H1 (cell line): ENCODE measurements around the gene KIAA1671. TPM values are rescaled to one million over a fixed set of nuclear protein-coding genes. Genes with fewer than 3 reads are reported as not detected.
A peak's percentile ranks its signal among the peaks of the same experiment; 100 is the strongest.

Experiments used
- CTCF ChIA-PET: fragments of 300-600 bp; sonication (Branson Sonifier 250); formaldehyde crosslinking; loops from one replicate; lab custom pipeline; 2021; ENCODE audit not compliant: partially characterized antibody; lab: Charles Lee
- POLR2A ChIA-PET: fragments of 300-600 bp; sonication (Branson Sonifier 250); formaldehyde crosslinking; loops from one replicate; lab custom pipeline; 2021; ENCODE audit warnings: inconsistent platforms; ENCODE audit not compliant: partially characterized antibody; lab: Charles Lee
- DNase-seq, 2 experiments: peaks; one replicate each; pipeline versions ENCODE4 v3.0.0 to v3.0.0-alpha.2; 2010 to 2022; ENCODE audit warnings: low spot score in 2 of 2, low read depth in 1 of 2, mixed read lengths in 1 of 2
- FAIRE-seq: peaks from 2 replicates; lab custom pipeline; 2011; peaks lifted over from hg19 to GRCh38; lab: Jason Lieb, UNC
- H2AFZ ChIP-seq: 2 replicates; pipeline ENCODE4 v1.8.1; 2012; ENCODE audit warnings: low read length, inconsistent platforms
- H2AK5ac ChIP-seq: 2 replicates; pipeline ENCODE4 v1.6.1; 2013; ENCODE audit warnings: low read depth, low read length
- H2BK120ac ChIP-seq: replicated peaks from 2 replicates; pipeline ENCODE3; 2013; ENCODE audit warnings: low read depth, low read length, inconsistent platforms
- H2BK12ac ChIP-seq: 2 replicates; pipeline ENCODE4 v1.6.1; 2013; ENCODE audit warnings: low read depth, low read length
- H2BK15ac ChIP-seq: 2 replicates; pipeline ENCODE4 v1.6.1; 2013; ENCODE audit warnings: low read length
- H2BK20ac ChIP-seq: 2 replicates; pipeline ENCODE4 v1.6.1; 2013; ENCODE audit warnings: low read length
- H2BK5ac ChIP-seq: 2 replicates; pipeline ENCODE4 v1.6.1; 2013; ENCODE audit warnings: low read depth, low read length
- H3K14ac ChIP-seq: 2 replicates; pipeline ENCODE4 v1.6.1; 2013; ENCODE audit warnings: inconsistent platforms; ENCODE audit not compliant: insufficient read length
- H3K18ac ChIP-seq: 2 replicates; pipeline ENCODE4 v1.6.1; 2013; ENCODE audit warnings: low read length; ENCODE audit errors: extremely low read depth
- H3K23ac ChIP-seq: 2 replicates; pipeline ENCODE4 v1.6.1; 2013; ENCODE audit warnings: inconsistent platforms; ENCODE audit not compliant: insufficient read length
- H3K23me2 ChIP-seq: 2 replicates; pipeline ENCODE4 v1.6.1; 2013; ENCODE audit warnings: low read depth, low read length
- H3K27ac ChIP-seq: 2 replicates; pipeline ENCODE4 v1.6.1; 2011; ENCODE audit warnings: low read depth, low read length, inconsistent platforms
- H3K27me3 ChIP-seq, 4 experiments: replicated peaks in 1 of 4; 1 replicate in 1 of 4; 2 replicates in 3 of 4; pipeline versions ENCODE4 v1.6.1 to v1.8.1; 2011 to 2013; ENCODE audit warnings: low read length in 3 of 4, mild to moderate bottlenecking in 3 of 4, inconsistent platforms in 2 of 4, mixed read lengths in 2 of 4, moderate library complexity in 1 of 4; ENCODE audit not compliant: control insufficient read depth in 3 of 4, insufficient read depth in 3 of 4; ENCODE audit errors: extremely low read depth in 1 of 4
- H3K36me3 ChIP-seq, 4 experiments: 2 replicates each; pipeline versions ENCODE4 v1.6.1 to v1.8.1; 2011 to 2013; ENCODE audit warnings: mild to moderate bottlenecking in 4 of 4, low read length in 3 of 4, moderate library complexity in 2 of 4, control low read depth in 1 of 4, inconsistent platforms in 1 of 4; ENCODE audit not compliant: insufficient read depth in 4 of 4, control insufficient read depth in 2 of 4
- H3K4ac ChIP-seq: replicated peaks from 2 replicates; pipeline ENCODE3; 2013; ENCODE audit warnings: low read length, low read depth, mixed read lengths, inconsistent platforms; ENCODE audit not compliant: insufficient read length
- H3K4me1 ChIP-seq, 4 experiments: replicated peaks in 1 of 4; 1 replicate in 1 of 4; 2 replicates in 3 of 4; pipeline versions ENCODE4 v1.6.1 to v1.8.1; 2011 to 2013; ENCODE audit warnings: low read length in 3 of 4, inconsistent platforms in 2 of 4, mixed read lengths in 1 of 4; ENCODE audit not compliant: insufficient read depth in 4 of 4, control insufficient read depth in 3 of 4
- H3K4me2 ChIP-seq, 2 experiments: 2 replicates each; pipeline versions ENCODE4 v1.6.1 to v1.8.1; 2011 to 2013; ENCODE audit warnings: low read depth in 2 of 2, low read length in 2 of 2, control low read depth in 1 of 2, inconsistent platforms in 1 of 2, mild to moderate bottlenecking in 1 of 2; ENCODE audit not compliant: insufficient read depth in 1 of 2
- H3K4me3 ChIP-seq, 4 experiments: fragments of 200-600, 300-600 bp in 1 of 4; sonication (generic), shearing (Covaris generic), sonication (Bioruptor Twin) in 1 of 4; 2 replicates each; pipeline versions ENCODE4 v1.5.1 to v1.8.1; 2011 to 2016; ENCODE audit warnings: low read length in 4 of 4, low read depth in 3 of 4, control low read depth in 2 of 4, inconsistent platforms in 2 of 4, mild to moderate bottlenecking in 2 of 4, mixed read lengths in 1 of 4, moderate library complexity in 1 of 4; ENCODE audit not compliant: insufficient read depth in 2 of 4; ENCODE audit errors: extremely low read depth in 1 of 4
- H3K56ac ChIP-seq: replicated peaks from 2 replicates; pipeline ENCODE3; 2013; ENCODE audit warnings: low read depth, mild to moderate bottlenecking, mixed read lengths, low read length, inconsistent platforms; ENCODE audit not compliant: insufficient read length
- H3K79me1 ChIP-seq: 2 replicates; pipeline ENCODE4 v1.6.1; 2013; ENCODE audit warnings: low read depth, low read length, control low read depth
- H3K79me2 ChIP-seq, 2 experiments: 2 replicates each; pipeline versions ENCODE4 v1.6.1 to v1.8.1; 2012 to 2013; ENCODE audit warnings: low read length in 2 of 2, mild to moderate bottlenecking in 2 of 2, inconsistent platforms in 1 of 2; ENCODE audit not compliant: insufficient read depth in 2 of 2, control insufficient read depth in 1 of 2
- H3K9ac ChIP-seq, 4 experiments: replicated peaks in 1 of 4; 1 replicate in 1 of 4; 2 replicates in 3 of 4; pipeline versions ENCODE4 v1.6.1 to v1.8.1; 2011 to 2013; ENCODE audit warnings: low read depth in 3 of 4, low read length in 3 of 4, control low read depth in 2 of 4, mild to moderate bottlenecking in 2 of 4, moderate library complexity in 2 of 4, inconsistent platforms in 1 of 4; ENCODE audit errors: extremely low read depth in 1 of 4
- H3K9me3 ChIP-seq, 2 experiments: 2 replicates each; pipeline versions ENCODE4 v1.6.1 to v1.8.1; 2012 to 2013; ENCODE audit warnings: mild to moderate bottlenecking in 2 of 2, moderate library complexity in 2 of 2, control low read depth in 1 of 2, inconsistent platforms in 1 of 2, low read depth in 1 of 2, low read length in 1 of 2, mixed read lengths in 1 of 2; ENCODE audit not compliant: insufficient read depth in 2 of 2
- H4K20me1 ChIP-seq, 2 experiments: replicated peaks in 1 of 2; 2 replicates each; pipeline versions ENCODE3 to v1.8.1; 2011 to 2013; ENCODE audit warnings: inconsistent platforms in 2 of 2, low read length in 2 of 2, mild to moderate bottlenecking in 1 of 2; ENCODE audit not compliant: insufficient read depth in 2 of 2, control insufficient read depth in 1 of 2
- H4K5ac ChIP-seq: 2 replicates; pipeline ENCODE4 v1.6.1; 2013; ENCODE audit warnings: low read length, low read depth, mixed read lengths, inconsistent platforms; ENCODE audit not compliant: insufficient read length
- H4K8ac ChIP-seq: 2 replicates; pipeline ENCODE4 v1.8.0; 2013; ENCODE audit warnings: mild to moderate bottlenecking, moderate library complexity, low read length, inconsistent platforms; ENCODE audit not compliant: insufficient read depth; ENCODE audit errors: extremely low read depth
- H4K91ac ChIP-seq: replicated peaks from 2 replicates; pipeline ENCODE3; 2013; ENCODE audit warnings: low read length, mixed read lengths, inconsistent platforms; ENCODE audit not compliant: insufficient read length
- CBX5 ChIP-seq: fragments of 300-800, 300-1000 bp; sonication (generic); IDR thresholded peaks from 2 replicates; pipeline ENCODE4 v1.7.1; 2016; ENCODE audit warnings: antibody characterized with exemption, low read length, low read depth
- EZH2 ChIP-seq: fragments of 200-600 bp; sonication (generic); IDR thresholded peaks from 2 replicates; pipeline ENCODE4 v1.7.1; 2012; ENCODE audit warnings: low read depth, mild to moderate bottlenecking, moderate library complexity, low read length, inconsistent platforms; ENCODE audit not compliant: severe bottlenecking
- KDM5A ChIP-seq: fragments of 200-600 bp; IDR thresholded peaks from 2 replicates; pipeline ENCODE4 v1.7.1; 2012; ENCODE audit warnings: mild to moderate bottlenecking, low read length, inconsistent platforms, mixed read lengths
- SUZ12 ChIP-seq: fragments of 200-600 bp; sonication (generic); IDR thresholded peaks from 2 replicates; pipeline ENCODE4 v1.6.1; 2012; ENCODE audit warnings: mild to moderate bottlenecking, inconsistent platforms, low read length, moderate library complexity, mixed read lengths
- TBP ChIP-seq: IDR thresholded peaks from 2 replicates; pipeline ENCODE4 v1.6.1; 2011; ENCODE audit warnings: low read depth, low read length, improper control_type of control experiment
- WGBS, 2 experiments: shearing (Covaris generic) in 1 of 2; methylation state at CpG; one replicate each; pipeline versions ENCODE4 v1.1.6 to v1.1.7; 2013 to 2015; ENCODE audit warnings: low lambda C conversion rate in 2 of 2, mixed read lengths in 2 of 2, inconsistent platforms in 1 of 2, low coverage in 1 of 2, missing lambda C conversion rate in 1 of 2; ENCODE audit not compliant: insufficient replicate concordance in 2 of 2, insufficient coverage in 1 of 2, insufficient read length in 1 of 2; ENCODE audit errors: extremely low coverage in 1 of 2, missing lambda C conversion rate in 1 of 2; 5-methylcytosine and 5-hydroxymethylcytosine counted together
- polyA plus RNA-seq, 7 experiments: library from polyadenylated mRNA; depleted of rRNA in 3 of 7; stranded (reverse) in 5 of 7; unstranded in 2 of 7; fragments of >200 nt in 5 of 7; fragments of 200-250 nt in 2 of 7; gene quantifications; 1 replicate in 5 of 7; 2 replicates in 1 of 7; 4 replicates in 1 of 7; pipeline versions ENCODE4 v1.2.1 to v1.2.3, GENCODE V29; 2011 to 2013; ENCODE audit warnings: missing spikeins in 2 of 7, mixed read lengths in 2 of 7
- total RNA-seq: library from RNA; stranded (reverse); fragmentation: NEBNext Ultra II Directional; extraction: Animal tissue kit (Norgen Biotek cat#: 25700); gene quantifications from 2 replicates; pipeline ENCODE4 v1.2.1, GENCODE V29; 2021
- TF ChIP-seq, protein P1 (sequence below), 3 experiments: IDR thresholded peaks; 1 replicate in 2 of 3; 2 replicates in 1 of 3; pipeline versions ENCODE4 v1.5.1 to v1.6.1; 2011; ENCODE audit warnings: low read length in 3 of 3, mild to moderate bottlenecking in 3 of 3, inconsistent platforms in 2 of 3, low read depth in 1 of 3, moderate library complexity in 1 of 3; ENCODE audit not compliant: insufficient read depth in 1 of 3; ENCODE audit errors: control extremely low read depth in 1 of 3

KIAA1671 gene
- total and polyA plus RNA-seq, 2 of the 8 experiments (the other 6 are each of a cell fraction or from before 2014, with no cell fraction given): 6.4 to 23.9 TPM

DNA sequence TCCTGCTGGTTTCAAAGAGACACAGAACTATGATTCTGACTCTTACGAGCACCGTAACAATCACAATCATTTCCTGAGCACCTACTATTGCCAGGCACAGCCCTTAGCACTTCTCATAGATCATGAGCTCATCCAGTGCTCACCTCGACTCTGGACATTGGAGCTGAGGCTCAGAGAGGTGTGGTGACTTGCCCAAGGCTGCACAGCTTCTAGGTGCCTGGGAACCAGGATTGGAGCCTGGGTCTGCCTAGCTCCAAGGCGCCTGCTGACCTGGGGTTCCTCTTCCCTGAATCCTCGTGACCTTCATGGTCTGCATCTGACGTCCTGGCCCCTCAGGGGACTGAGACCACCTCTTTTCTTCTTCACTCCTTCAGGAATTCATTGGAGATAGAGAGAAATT lies 196.5 kb downstream of the KIAA1671 start:
- no peak overlapping the region for H2BK15ac ChIP-seq
- H3K4me2 ChIP-seq: no peak overlapping the region
- FAIRE-seq (no peak), DNase-seq (no peak)
- H3K9me3 ChIP-seq: no peaks in the 10 kb centered on the region
- no peak overlapping the region; the same call in 1 of the 2 replicates for H3K18ac ChIP-seq
- no peaks in the 10 kb centered on the region for H3K36me3 ChIP-seq
- CTCF ChIA-PET: interaction anchor here (0.8 to 2.9 kb wide), 5 partner anchors 9 to 98 kb away, joined by 3 to 11 read pairs (median 4); no protein-coding TSS in a partner anchor
- peak overlapping the region; percentile 20 for H4K91ac ChIP-seq
- H2BK20ac ChIP-seq: no peak overlapping the region
- H3K4ac ChIP-seq: no peak overlapping the region
- H3K4me3 ChIP-seq: no peak overlapping the region
- H2AK5ac ChIP-seq: no peak overlapping the region
- H3K79me2 ChIP-seq: no peaks in the 10 kb centered on the region
- H2BK12ac ChIP-seq: no peak overlapping the region
- H3K23ac ChIP-seq: no peak overlapping the region
- POLR2A ChIA-PET: no interaction called here
- H4K20me1 ChIP-seq: peaks cover 1 to 8% of the 10 kb centered on the region in 2 experiments
- WGBS, 2 experiments: 77% methylated on average over 6 of the region's 6 CpGs; no CpG with 5 or more reads in 1 of the 2 experiments
- H2BK120ac ChIP-seq: no peak overlapping the region
- no peak overlapping the region for H2BK5ac ChIP-seq
- H3K14ac ChIP-seq: no peak overlapping the region
- TF ChIP-seq, protein P1, sequence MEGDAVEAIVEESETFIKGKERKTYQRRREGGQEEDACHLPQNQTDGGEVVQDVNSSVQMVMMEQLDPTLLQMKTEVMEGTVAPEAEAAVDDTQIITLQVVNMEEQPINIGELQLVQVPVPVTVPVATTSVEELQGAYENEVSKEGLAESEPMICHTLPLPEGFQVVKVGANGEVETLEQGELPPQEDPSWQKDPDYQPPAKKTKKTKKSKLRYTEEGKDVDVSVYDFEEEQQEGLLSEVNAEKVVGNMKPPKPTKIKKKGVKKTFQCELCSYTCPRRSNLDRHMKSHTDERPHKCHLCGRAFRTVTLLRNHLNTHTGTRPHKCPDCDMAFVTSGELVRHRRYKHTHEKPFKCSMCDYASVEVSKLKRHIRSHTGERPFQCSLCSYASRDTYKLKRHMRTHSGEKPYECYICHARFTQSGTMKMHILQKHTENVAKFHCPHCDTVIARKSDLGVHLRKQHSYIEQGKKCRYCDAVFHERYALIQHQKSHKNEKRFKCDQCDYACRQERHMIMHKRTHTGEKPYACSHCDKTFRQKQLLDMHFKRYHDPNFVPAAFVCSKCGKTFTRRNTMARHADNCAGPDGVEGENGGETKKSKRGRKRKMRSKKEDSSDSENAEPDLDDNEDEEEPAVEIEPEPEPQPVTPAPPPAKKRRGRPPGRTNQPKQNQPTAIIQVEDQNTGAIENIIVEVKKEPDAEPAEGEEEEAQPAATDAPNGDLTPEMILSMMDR (IDR thresholded peaks at IDR 0.05; ENCODE audit: control extremely low read depth in 1 of 3, insufficient read depth in 1 of 3, low read depth in 1 of 3, low read length in 3 of 3): no peak
- no peak for TF ChIP-seq TBP
- no peak for TF ChIP-seq CBX5
- TF ChIP-seq KDM5A: no peak
- TF ChIP-seq EZH2: no peak
- TF ChIP-seq SUZ12: no peak
- H3K9ac ChIP-seq: no peak overlapping the region
- peak overlapping the region; percentile 81 for H4K8ac ChIP-seq
- H2AFZ ChIP-seq: no peak overlapping the region
- no peak overlapping the region for H3K56ac ChIP-seq
- H3K23me2 ChIP-seq: peaks cover 2% of the 10 kb centered on the region; the same call in 1 of the 2 replicates
- H4K5ac ChIP-seq: no peak overlapping the region
- no peak overlapping the region for H3K27ac ChIP-seq
- peaks cover under 1 to 16% (median 11%) of the 10 kb centered on the region in 4 experiments for H3K4me1 ChIP-seq
- peaks cover 5% of the 10 kb centered on the region for H3K79me1 ChIP-seq
- no peaks in the 10 kb centered on the region for H3K27me3 ChIP-seq
